ENCODE measurements around the gene CFTR.
"Not testable (repeated sequence)": the region's sequence is repeated elsewhere in the genome, so short reads cannot be mapped to it uniquely, and the experiment has no call there.

CFTR gene

GRCh38 chr7:117505238-117505637 lies 25.4 kb downstream of the CFTR start:
- DNase-seq, result no peak

DNA sequence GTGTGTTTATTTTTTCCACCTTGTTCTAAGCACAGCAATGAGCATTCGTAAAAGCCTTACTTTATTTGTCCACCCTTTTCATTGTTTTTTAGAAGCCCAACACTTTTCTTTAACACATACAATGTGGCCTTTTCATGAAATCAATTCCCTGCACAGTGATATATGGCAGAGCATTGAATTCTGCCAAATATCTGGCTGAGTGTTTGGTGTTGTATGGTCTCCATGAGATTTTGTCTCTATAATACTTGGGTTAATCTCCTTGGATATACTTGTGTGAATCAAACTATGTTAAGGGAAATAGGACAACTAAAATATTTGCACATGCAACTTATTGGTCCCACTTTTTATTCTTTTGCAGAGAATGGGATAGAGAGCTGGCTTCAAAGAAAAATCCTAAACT lies 28.9 kb downstream of the CFTR start:
- no peak for DNase-seq

DNA sequence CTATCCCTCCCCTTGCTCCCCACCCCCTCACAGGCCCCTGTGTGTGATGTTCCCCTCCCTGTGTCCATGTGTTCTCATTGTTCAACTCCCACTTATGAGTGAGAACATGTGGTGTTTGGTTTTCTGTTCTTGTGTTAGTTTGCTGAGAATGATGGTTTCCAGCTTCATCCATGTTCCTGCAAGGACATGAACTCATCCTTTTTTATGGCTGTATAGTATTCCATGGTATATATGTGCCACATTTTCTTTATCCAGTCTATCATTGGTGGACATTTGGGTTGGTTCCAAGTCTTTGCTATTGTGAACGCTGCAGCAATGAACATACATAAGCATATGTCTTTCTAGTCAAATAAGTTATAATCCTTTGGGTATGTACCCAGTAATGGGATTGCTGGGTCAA lies 37.4 kb downstream of the CFTR start:
- not testable (repeated sequence) for DNase-seq

- no peak for DNase-seq
Observed at GRCh38 chr7:117530390-117530789, 50.6 kb downstream of the CFTR start.

DNA sequence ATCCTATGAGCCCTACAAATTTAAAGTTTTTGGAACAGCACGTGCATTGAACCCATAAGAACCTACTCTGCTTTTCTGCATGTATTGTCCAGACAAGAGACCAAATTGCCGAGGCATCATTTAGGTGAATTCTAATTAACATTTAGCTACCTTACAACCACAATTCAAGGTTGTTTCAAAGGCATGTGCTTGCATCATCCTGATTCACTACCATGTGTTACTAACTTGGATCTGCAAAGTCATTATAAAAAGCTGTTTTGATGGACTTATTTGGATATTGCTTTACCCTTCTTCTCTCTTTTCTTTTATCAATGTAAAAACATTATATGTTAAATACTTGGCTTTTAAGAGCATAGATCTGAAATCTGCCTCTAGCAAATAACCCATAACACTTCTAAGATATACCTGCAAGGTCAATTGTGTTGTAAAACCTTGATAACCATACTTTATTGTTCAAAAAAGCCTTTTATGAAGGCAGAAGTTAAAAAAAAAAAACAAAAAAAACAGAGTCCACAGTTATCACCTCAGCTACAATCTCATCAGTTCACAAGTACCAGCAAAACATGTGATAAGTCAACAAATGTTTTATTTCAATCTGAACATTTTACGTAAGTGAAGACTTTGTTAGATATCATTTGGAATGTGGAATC lies 51.9 kb downstream of the CFTR start:
- DNase-seq, result no peak

DNA sequence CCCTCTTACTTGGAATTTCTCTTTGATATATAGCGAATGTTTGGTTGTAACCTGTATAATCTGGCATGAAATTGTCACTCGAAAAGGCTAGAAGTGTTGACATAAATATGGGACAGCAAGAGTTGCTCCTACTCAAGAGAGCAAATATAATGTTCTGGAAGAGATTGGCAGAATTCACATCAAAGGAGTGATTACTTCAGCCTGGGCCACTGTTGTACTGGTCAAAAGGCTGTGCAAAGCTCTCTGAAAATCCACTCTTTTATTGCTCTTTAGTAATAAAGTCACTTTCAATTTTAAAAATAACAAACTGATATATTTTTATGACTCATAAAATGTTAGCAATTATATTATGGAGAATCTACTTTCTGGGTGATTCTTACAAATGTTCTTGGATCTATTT lies 58.2 kb downstream of the CFTR start:
- DNase-seq, result no peak

DNA sequence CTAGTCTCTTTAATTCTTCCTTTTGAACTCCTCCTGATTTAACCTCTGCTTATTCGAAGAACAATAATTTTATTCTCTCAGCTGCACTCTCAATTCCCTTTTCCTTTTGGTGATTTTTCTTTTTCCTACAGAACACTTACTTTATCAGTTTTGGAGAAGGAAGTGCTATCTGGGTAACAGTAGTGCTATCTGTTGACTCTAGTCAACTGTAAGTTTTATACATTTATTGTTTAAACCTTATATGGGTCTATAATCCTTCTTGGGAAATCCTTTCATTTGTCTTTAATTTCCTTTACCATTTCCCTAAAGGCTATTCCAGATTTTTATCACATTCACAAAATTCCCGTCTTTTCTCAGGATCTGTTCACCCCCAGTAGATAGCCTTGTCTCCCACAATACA lies 64.2 kb downstream of the CFTR start:
- DNase-seq, result no peak

DNA sequence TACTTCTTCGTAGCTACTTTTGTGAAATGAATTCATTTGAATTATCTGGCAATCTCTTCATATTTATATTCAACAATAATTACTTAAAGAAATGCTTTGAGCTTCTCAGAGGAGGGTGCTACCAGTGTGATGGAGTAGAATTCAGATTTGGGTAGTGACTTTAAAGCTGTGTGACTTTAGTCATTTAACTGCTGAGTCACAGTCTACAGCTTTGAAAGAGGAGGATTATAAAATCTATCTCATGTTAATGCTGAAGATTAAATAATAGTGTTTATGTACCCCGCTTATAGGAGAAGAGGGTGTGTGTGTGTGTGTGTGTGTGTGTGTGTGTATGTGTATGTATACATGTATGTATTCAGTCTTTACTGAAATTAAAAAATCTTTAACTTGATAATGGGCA lies 68.2 kb downstream of the CFTR start:
- DNase-seq, result no peak

DNA sequence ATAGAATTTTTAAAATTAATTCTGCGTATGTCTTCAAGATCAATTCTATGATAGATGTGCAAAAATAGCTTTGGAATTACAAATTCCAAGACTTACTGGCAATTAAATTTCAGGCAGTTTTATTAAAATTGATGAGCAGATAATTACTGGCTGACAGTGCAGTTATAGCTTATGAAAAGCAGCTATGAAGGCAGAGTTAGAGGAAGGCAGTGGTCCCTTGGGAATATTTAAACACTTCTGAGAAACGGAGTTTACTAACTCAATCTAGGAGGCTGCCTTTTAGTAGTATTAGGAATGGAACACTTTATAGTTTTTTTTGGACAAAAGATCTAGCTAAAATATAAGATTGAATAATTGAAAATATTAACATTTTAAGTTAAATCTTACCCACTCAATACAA lies 70.8 kb downstream of the CFTR start:
- DNase-seq, result no peak

GRCh38 chr7:117552660-117553059 lies 72.8 kb downstream of the CFTR start:
- DNase-seq, result no peak

DNA sequence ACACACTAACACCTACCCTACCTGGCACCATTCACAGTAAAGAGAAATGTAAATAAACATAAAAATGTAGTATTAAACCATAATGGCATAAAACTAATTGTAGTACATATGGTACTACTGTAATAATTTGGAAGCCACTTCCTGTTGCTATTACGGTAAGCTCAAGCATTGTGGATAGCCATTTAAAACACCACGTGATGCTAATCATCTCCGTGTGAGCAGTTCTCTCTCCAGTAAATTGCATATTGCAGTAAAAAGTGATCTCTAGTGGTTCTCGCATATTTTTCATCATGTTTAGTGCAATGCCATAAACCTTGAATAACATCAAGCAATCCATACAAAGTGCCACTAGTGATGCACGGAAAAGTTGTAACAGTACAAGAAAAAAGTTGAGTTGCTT lies 75.4 kb downstream of the CFTR start:
- DNase-seq, result no peak

DNA sequence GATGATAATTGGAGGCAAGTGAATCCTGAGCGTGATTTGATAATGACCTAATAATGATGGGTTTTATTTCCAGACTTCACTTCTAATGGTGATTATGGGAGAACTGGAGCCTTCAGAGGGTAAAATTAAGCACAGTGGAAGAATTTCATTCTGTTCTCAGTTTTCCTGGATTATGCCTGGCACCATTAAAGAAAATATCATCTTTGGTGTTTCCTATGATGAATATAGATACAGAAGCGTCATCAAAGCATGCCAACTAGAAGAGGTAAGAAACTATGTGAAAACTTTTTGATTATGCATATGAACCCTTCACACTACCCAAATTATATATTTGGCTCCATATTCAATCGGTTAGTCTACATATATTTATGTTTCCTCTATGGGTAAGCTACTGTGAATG lies 79.6 kb downstream of the CFTR start:
- no peak for DNase-seq

- DNase-seq, result no peak
Observed at GRCh38 chr7:117560030-117560429, 80.2 kb downstream of the CFTR start.

DNA sequence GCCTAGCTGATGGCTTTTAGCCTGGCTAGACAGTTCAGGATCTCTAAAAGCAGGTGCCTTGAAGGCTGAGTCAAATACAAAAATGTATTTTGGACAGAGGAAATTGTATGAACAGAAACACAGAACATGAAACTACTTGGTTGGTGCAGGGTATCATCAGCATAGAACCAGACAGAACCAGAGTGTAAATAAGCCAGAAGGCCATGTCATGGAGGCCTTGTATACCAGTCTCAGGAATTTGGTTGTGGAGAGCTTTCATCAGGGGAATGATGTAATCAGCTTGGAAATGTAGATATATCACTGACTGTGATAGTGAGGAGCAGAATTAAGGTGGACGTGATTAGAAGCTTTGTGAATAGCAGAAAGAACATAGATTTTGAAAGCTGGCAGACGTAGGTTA lies 82.9 kb downstream of the CFTR start:
- DNase-seq, result no peak

DNA sequence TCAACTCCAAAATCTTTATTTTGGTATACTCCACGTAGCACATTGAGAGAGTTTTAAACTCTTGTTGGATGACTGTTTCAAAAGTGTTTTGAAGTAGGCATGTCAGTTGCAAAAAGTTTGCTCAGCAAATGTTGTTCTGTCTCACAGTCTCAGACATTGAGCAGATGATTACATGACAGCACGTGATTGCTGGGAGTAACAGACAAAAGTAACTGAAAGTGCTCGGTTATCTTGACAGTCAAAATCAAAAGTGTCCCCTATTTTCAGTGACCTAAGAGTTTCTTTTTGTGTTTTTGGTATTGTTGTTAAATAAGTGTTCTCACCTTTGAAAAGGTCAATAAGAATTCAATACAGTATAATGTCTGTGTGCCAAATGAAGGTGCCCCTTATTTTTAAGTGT lies 84.3 kb downstream of the CFTR start:
- DNase-seq, result peak in 1 of 2 donors; percentile 1

GRCh38 chr7:117564627-117565026 lies 84.8 kb downstream of the CFTR start:
- no peak for DNase-seq

GRCh38 chr7:117565226-117565625 lies 85.4 kb downstream of the CFTR start:
- DNase-seq, result no peak

DNA sequence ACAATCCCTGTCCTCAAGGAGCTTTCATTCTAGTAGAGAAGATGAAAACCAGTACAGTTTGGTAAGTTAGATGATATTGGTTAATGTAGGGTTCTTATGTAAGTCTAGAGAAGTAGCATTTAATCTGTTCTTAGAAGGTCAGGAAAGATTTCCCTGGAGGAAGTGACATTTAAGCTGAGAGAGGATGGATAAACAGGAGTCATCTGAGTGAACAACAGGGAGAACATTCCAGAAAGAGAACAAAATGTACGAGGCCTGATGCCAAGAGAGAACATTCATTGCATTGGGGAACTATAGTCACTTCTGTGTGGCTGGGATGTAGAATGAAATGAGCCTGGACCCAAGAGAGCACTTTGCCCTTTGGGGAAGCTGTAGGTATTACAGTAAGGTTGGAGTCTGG lies 88.0 kb downstream of the CFTR start:
- DNase-seq, result no peak

DNA sequence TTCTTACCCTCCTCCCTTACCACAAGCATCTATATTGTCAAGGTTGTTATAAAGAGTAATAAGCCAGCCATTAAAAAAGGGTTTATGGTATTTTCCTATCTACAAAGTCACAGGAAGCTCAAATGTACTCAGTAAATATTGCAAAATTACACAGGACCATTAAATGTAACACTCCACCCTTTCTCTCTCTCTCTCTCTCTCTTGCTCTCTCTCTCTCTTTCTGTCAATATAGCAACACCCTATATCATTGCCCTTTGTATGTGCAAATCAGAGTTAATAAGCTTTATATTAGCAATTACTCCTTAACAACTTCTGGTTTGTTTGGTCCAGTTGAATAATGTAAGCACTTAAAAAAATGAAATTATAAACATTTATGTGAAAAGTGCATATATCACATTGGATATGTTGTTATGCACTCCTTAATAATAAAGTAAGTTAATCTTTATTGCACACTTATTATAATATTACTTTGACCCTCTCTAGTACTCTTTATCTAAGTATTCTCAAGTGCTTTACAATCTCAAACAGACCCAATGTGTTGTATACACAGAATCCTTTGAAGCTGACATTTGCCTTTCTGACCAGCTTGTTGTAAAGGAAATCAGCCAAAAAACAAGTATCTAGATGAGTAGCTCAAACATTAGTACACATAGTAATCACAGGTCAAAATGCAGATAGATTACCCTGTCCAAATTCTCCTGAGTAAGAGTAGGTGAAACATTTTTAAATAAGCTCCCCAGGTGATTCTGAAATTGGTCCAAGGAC lies 93.2 kb downstream of the CFTR start:
- DNase-seq, result no peak

DNA sequence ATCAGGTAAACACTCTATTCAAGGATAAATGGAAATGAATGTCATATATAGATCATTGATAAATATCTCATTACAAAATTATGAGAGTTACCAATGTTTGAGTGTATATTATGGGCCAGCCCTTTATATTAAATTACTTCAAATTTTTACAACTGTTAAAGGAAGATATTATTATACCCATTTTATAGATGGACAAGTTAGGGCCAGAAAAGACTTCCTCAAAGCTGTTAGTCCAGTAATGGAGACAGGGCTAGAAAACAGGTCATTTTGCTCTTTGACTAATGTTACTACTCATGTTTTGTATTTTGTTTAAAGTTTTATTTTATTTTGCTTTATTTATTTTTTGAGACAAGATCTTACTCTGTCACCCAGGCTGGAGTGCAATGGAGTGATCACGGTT lies 101.6 kb downstream of the CFTR start:
- DNase-seq, result no peak

GRCh38 chr7:117582219-117582704 lies 102.4 kb downstream of the CFTR start:
- no peak for DNase-seq

DNA sequence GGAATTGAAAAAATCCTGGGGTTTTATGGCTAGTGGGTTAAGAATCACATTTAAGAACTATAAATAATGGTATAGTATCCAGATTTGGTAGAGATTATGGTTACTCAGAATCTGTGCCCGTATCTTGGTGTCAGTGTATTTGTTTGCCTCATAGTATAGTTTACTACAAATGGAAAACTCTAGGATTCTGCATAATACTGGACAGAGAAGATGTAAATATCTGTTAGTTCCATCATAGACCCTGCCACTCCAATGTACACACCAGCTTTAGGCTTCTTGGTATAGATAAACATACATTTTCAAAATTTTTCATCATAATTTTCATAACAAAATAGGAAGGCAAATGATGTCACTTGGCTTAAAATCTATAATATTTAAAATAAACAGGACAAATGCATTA lies 108.1 kb downstream of the CFTR start:
- DNase-seq, result no peak

GRCh38 chr7:117588352-117588794 lies 108.5 kb downstream of the CFTR start:
- no peak for DNase-seq

DNA sequence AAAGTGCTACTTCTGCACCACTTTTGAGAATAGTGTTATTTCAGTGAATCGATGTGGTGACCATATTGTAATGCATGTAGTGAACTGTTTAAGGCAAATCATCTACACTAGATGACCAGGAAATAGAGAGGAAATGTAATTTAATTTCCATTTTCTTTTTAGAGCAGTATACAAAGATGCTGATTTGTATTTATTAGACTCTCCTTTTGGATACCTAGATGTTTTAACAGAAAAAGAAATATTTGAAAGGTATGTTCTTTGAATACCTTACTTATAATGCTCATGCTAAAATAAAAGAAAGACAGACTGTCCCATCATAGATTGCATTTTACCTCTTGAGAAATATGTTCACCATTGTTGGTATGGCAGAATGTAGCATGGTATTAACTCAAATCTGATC lies 110.4 kb downstream of the CFTR start:
- no peak for DNase-seq
